GM19238 (cell line): ENCODE results near the gene RNASEH2B.

Experiments used
- DNase-seq: peaks from one replicate; pipeline ENCODE4 v3.0.0; 2011; ENCODE audit warnings: low spot score; ENCODE audit not compliant: insufficient read length

The RNASEH2B gene

GRCh38 chr13:50907781-50908180, 1.8 kb upstream of the RNASEH2B start:
- DNase-seq: no peak

GRCh38 chr13:50908371-50908770, 1.2 kb upstream of the RNASEH2B start:
- no peak for DNase-seq

GRCh38 chr13:50910485-50910805, 854 bp downstream of the RNASEH2B start:
- no peak for DNase-seq

GRCh38 chr13:50911081-50911631, 1.6 kb downstream of the RNASEH2B start:
- no peak for DNase-seq

GRCh38 chr13:50911937-50912795, 2.6 kb downstream of the RNASEH2B start:
- DNase-seq: peak; percentile 64

- DNase-seq: no peak
These were observed 3.3 kb downstream of the RNASEH2B start for GRCh38 chr13:50912851-50913250.

- no peak for DNase-seq
These were observed 4.6 kb downstream of the RNASEH2B start for GRCh38 chr13:50914176-50914700.

- DNase-seq: no peak
These were observed 5.3 kb downstream of the RNASEH2B start for GRCh38 chr13:50914848-50915247.

- DNase-seq: no peak
These were observed 6.0 kb downstream of the RNASEH2B start for GRCh38 chr13:50915565-50915964.

GRCh38 chr13:50916701-50917184, 7.2 kb downstream of the RNASEH2B start:
- no peak for DNase-seq

GRCh38 chr13:50917572-50917971, 8.0 kb downstream of the RNASEH2B start:
- no peak for DNase-seq

- DNase-seq: no peak
These were observed 9.0 kb downstream of the RNASEH2B start for GRCh38 chr13:50918567-50918966.

- DNase-seq: no peak
These were observed 9.7 kb downstream of the RNASEH2B start for GRCh38 chr13:50919277-50919676.

- no peak for DNase-seq
These were observed 12.1 kb downstream of the RNASEH2B start for GRCh38 chr13:50921706-50922105.

- no peak for DNase-seq
These were observed 13.7 kb downstream of the RNASEH2B start for GRCh38 chr13:50923272-50923671.

GRCh38 chr13:50924025-50924424, 14.4 kb downstream of the RNASEH2B start:
- DNase-seq: no peak

- DNase-seq: no peak
These were observed 18.1 kb downstream of the RNASEH2B start for GRCh38 chr13:50927701-50928100.

- no peak for DNase-seq
These were observed 18.5 kb downstream of the RNASEH2B start for GRCh38 chr13:50928102-50928501.

GRCh38 chr13:50928659-50929462, 19.3 kb downstream of the RNASEH2B start:
- DNase-seq: no peak

- no peak for DNase-seq
These were observed 22.5 kb downstream of the RNASEH2B start for GRCh38 chr13:50932091-50932490.

GRCh38 chr13:50934735-50935435, 25.3 kb downstream of the RNASEH2B start:
- no peak for DNase-seq
